Hepatocyte (in vitro differentiated cells): ENCODE data around the gene SEC61G. TPM values are rescaled to one million over a fixed set of nuclear protein-coding genes. Genes with fewer than 3 reads are reported as not detected.

Experiments
- DNase-seq: peaks from one replicate; pipeline ENCODE4 v3.0.0-alpha.2; 2016; ENCODE audit warnings: low spot score
- H2AFZ ChIP-seq: fragments of 200-600 bp; sonication (generic); 2 replicates; pipeline ENCODE4 v1.6.0; 2016; ENCODE audit warnings: antibody characterized with exemption, mild to moderate bottlenecking
- H3K27ac ChIP-seq: fragments of 200-600 bp; sonication (generic); 2 replicates; pipeline ENCODE4 v1.5.1; 2016; ENCODE audit warnings: mild to moderate bottlenecking
- H3K27me3 ChIP-seq: fragments of 200-600 bp; sonication (generic); 2 replicates; pipeline ENCODE4 v1.6.1; 2016
- H3K36me3 ChIP-seq: fragments of 200-600 bp; sonication (generic); replicated peaks from 2 replicates; pipeline ENCODE4 v1.5.1; 2016; ENCODE audit warnings: low read depth; ENCODE audit not compliant: insufficient read depth
- H3K4me1 ChIP-seq: fragments of 200-600 bp; sonication (generic); 2 replicates; pipeline ENCODE4 v1.5.1; 2016; ENCODE audit warnings: mild to moderate bottlenecking, moderate library complexity; ENCODE audit not compliant: insufficient read depth
- H3K4me2 ChIP-seq: fragments of 200-600 bp; sonication (generic); 2 replicates; pipeline ENCODE4 v1.6.0; 2016
- H3K4me3 ChIP-seq: fragments of 200-600 bp; sonication (generic); 2 replicates; pipeline ENCODE4 v1.5.1; 2016; ENCODE audit warnings: mild to moderate bottlenecking
- H3K79me2 ChIP-seq: fragments of 200-600 bp; sonication (generic); 2 replicates; pipeline ENCODE4 v1.6.0; 2017; ENCODE audit warnings: mild to moderate bottlenecking
- H3K9me2 ChIP-seq: fragments of 200-600 bp; sonication (generic); replicated peaks from 2 replicates; pipeline ENCODE4 v1.6.0; 2017; ENCODE audit warnings: mild to moderate bottlenecking; ENCODE audit not compliant: insufficient read depth
- H3K9me3 ChIP-seq: fragments of 200-600 bp; sonication (generic); 2 replicates; pipeline ENCODE4 v1.5.1; 2016; ENCODE audit warnings: low read depth, mild to moderate bottlenecking
- H4K20me1 ChIP-seq: fragments of 200-600 bp; sonication (generic); 2 replicates; pipeline ENCODE4 v1.6.0; 2016; ENCODE audit warnings: mild to moderate bottlenecking; ENCODE audit not compliant: insufficient read depth, poor library complexity, severe bottlenecking
- CTCF ChIP-seq: fragments of 200-600 bp; sonication (generic); IDR thresholded peaks from 2 replicates; pipeline ENCODE4 v1.5.1; 2016; ENCODE audit warnings: antibody characterized with exemption, mild to moderate bottlenecking; ENCODE audit not compliant: poor library complexity
- EZH2 ChIP-seq: fragments of 200-600 bp; sonication (generic); IDR thresholded peaks from 2 replicates; pipeline ENCODE4 v1.6.1; 2016; ENCODE audit warnings: antibody characterized with exemption, mild to moderate bottlenecking, borderline replicate concordance
- EZH2phosphoT487 ChIP-seq: fragments of 200-600 bp; sonication (generic); IDR thresholded peaks from one replicate; pipeline ENCODE4 v1.6.1; 2018; ENCODE audit warnings: antibody characterized with exemption, mild to moderate bottlenecking, low read depth, moderate library complexity; ENCODE audit not compliant: unreplicated experiment, severe bottlenecking
- WGBS: methylation state at CpG from one replicate; pipeline ENCODE4 v1.1.6; 2016; ENCODE audit warnings: low lambda C conversion rate; ENCODE audit errors: missing lambda C conversion rate; 5-methylcytosine and 5-hydroxymethylcytosine counted together
- polyA plus RNA-seq: library from polyadenylated mRNA; unstranded; fragments of >200 nt; fragmentation: Nextera tagmentation; extraction: Ambion mirVana; gene quantifications from 2 replicates; pipeline ENCODE4 v1.2.1, GENCODE V29; 2016
- total RNA-seq: library from RNA; depleted of rRNA; stranded (reverse); fragments of >200 nt; gene quantifications from 2 replicates; pipeline ENCODE4 v1.2.3, GENCODE V29; 2014

Gene SEC61G
- total and polyA plus RNA-seq, 2 experiments from 2014 or later, result 444 to 1,101 TPM

DNA sequence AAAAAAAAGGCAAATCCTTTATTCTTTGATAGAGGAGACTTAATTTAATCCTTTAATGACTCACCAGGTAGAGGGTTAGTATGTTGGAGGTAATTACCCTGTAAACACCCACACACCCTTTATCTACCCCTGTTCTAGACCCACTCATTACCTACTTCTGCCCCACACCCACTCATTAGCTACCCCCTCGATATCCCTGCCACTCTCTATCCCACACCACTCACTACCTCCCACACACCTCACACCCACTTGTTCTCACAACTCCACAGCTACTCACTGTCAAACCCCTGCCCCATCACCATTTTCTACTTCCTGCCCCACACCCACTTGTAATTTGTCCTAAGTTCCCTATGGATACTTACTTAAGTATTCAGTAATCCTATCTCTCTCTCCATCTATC, 49.7 kb downstream of the SEC61G start:
- no peak for DNase-seq
- 82% methylated on average over 1 of the region's 1 CpG for WGBS

GRCh38 chr7:54705436-54705835, 53.6 kb downstream of the SEC61G start:
- Histone ChIP-seq H3K4me1 (no peaks in the 10 kb centered on the region), H3K36me3 (no peaks in the 10 kb centered on the region), H4K20me1 (no peaks in the 10 kb centered on the region), H3K79me2 (no peaks in the 10 kb centered on the region), H3K4me3 (no peak overlapping the region), H3K9me3 (peaks cover 3% of the 10 kb centered on the region), H3K27ac (no peak overlapping the region), H3K4me2 (no peak overlapping the region), H2AFZ (no peak overlapping the region), H3K9me2 (no peaks in the 10 kb centered on the region), H3K27me3 (no peaks in the 10 kb centered on the region)
- TF ChIP-seq CTCF, result no peak
- TF ChIP-seq EZH2, result no peak
- no peak for TF ChIP-seq EZH2phosphoT487
- 78% methylated on average over 4 of the region's 4 CpGs for WGBS
- DNase-seq, result no peak

More for the DNA sequence above, 49.7 kb downstream of the SEC61G start:
- H3K79me2 ChIP-seq, result no peaks in the 10 kb centered on the region
- H3K9me3 ChIP-seq, result peaks cover 3% of the 10 kb centered on the region
- H3K4me2 ChIP-seq, result no peak overlapping the region
- H3K36me3 ChIP-seq, result no peaks in the 10 kb centered on the region
- H4K20me1 ChIP-seq, result no peaks in the 10 kb centered on the region
- no peak overlapping the region for H3K27ac ChIP-seq
- no peaks in the 10 kb centered on the region for H3K4me1 ChIP-seq
- no peaks in the 10 kb centered on the region for H3K9me2 ChIP-seq
- no peak for TF ChIP-seq EZH2phosphoT487
- TF ChIP-seq EZH2, result no peak
- no peak for TF ChIP-seq CTCF
- no peaks in the 10 kb centered on the region for H3K27me3 ChIP-seq
- no peak overlapping the region for H2AFZ ChIP-seq
- H3K4me3 ChIP-seq, result no peak overlapping the region

- H3K9me2 ChIP-seq, result no peaks in the 10 kb centered on the region
- no peak overlapping the region for H2AFZ ChIP-seq
- no peaks in the 10 kb centered on the region for H3K79me2 ChIP-seq
- H4K20me1 ChIP-seq, result no peaks in the 10 kb centered on the region
- no peaks in the 10 kb centered on the region for H3K4me1 ChIP-seq
- DNase-seq, result no peak
- TF ChIP-seq EZH2, result no peak
- TF ChIP-seq EZH2phosphoT487, result no peak
- TF ChIP-seq CTCF, result no peak
- no peak overlapping the region for H3K4me3 ChIP-seq
- H3K36me3 ChIP-seq, result no peaks in the 10 kb centered on the region
- 54% methylated on average over 2 of the region's 2 CpGs for WGBS
- H3K9me3 ChIP-seq, result peaks cover 3% of the 10 kb centered on the region
- H3K27me3 ChIP-seq, result no peaks in the 10 kb centered on the region
- no peak overlapping the region for H3K27ac ChIP-seq
- H3K4me2 ChIP-seq, result no peak overlapping the region
Measured at GRCh38 chr7:54704851-54705250, 54.2 kb downstream of the SEC61G start.

Other genes starting within 250 kb of the SEC61G start
- not detected in 2 replicates for gene VSTM2A, start 216.8 kb downstream of the SEC61G start, total RNA-seq
- gene VSTM2A, start 216.8 kb downstream of the SEC61G start, polyA plus RNA-seq, result not detected in 2 replicates